IPS DF 19.7 (cell line): ENCODE results near the gene DACH1.

ENCODE experiments used
- DNase-seq: peaks from one replicate; pipeline ENCODE4 v3.0.0-alpha.2; 2013; ENCODE audit warnings: low read depth, low spot score

The DACH1 gene

DNA sequence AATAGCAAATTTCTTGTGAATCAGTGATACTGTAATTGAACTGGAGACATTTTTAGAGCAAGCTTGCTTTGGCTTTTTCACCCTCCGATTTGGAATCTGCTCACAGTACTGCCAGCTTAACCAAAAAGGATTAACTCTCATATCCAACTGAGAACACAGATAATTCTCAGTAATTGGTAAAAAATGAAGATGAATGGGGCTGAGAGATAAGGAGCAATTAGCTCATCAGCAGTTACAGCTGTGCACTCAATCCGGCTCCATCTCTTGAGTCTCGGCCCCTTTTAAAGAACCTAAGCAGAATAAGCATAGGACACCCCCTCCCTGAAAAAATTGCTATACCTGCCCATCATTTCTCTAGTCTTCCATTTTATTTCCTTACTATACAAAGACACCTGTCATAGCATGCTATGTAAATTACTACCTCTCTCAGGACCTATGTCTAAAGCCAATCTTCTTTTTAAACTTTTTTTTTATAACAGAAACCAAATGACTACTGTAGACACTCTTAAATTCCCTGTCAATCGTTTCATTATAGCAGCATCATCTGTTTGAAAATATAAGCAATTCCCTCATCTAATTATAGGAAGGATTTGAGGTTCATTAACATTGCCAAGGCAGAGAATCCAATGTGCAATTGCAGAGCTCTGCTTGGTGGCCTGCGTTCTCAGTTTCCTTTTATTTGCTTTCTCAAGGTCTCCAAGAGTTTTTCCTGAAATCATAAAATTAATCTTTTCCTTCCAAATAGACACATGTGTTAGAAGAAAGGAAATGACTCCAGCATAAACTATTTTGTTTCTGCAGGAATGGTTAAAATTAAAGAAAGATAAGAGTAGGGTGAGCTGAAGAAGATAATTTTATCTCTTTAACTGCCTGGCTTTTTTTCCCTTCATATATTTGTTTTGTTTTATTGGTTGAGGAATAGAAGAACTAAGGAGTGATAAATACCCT lies 242.1 kb downstream of the DACH1 start:
- DNase-seq = no peak

DNA sequence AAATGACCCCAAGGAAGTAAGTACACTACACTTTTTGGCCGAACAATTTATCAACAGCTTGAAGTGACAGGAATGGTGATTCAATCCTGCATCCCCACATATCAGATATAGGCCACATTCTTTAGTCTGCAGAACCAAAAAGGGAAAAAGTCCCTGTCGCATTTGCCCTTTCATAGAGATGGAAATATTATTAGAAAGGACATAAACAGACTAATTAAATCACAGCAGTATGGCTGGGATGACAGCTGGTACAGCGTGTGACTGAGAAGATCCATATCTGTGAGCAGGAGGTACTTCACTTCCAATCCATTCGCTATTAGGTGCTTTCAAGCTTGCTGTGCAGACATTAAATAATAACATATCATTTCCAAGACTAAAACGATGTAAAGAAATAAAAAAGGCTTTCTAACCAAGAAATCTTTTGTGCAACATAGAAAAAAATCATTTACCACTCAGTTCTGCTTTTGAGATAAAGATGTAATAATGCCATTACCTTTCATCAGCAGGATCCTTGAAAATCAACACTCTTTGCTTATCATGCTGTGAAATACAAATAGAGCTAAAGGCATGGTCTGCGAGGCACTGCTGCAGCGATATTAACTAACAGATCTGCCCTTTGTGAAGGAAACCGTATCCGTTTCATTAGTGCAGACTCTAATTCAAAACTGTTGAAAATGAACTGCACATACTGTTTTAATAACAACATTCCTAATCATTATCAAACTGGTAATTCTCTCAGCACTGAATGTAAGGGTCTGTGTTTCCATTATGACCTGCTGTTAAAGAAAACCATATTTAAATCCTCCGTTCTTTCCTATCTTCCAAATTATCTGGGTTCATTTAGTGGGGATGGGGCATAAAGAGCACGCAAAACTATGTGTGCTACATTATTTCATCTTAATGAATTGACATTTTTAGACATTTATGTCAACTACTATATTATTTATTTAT lies 245.6 kb downstream of the DACH1 start:
- no peak for DNase-seq

DNA sequence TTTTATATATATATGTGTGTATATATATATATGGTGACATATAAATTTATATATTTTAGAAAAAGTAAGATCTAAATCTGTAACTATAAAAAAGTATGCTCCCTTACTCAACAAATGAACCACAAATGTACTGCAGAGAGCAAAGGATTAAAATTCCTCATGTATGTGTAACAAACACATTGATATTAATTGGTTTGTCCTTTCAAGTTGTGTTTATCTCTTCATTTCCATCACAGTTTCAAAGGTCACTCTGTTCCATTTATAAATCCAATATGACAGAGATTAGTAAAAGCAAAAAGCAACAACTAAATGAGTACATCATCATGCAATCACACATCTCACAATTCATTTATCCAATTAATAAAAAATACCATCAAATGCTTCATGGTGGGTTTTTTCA lies 247.9 kb downstream of the DACH1 start:
- DNase-seq = no peak

DNA sequence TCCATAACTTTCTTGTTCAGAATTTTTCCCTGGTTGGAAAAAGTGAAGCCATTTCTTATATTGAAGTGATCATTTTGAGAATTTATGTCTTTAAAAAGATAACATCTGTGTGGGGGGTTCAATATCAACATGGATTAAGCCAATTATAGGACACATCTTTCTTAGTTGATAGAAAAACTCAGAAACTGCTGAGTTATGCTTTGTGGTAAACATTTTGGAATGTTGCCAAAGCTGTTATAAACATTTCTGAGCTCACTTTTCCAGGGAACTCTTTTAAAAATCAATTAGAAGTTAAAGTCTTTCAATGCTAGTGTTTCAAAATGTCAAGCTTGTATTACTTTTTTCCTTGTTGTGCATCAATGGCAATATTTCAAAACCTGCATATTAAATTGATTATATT lies 248.8 kb downstream of the DACH1 start:
- DNase-seq = no peak

DNA sequence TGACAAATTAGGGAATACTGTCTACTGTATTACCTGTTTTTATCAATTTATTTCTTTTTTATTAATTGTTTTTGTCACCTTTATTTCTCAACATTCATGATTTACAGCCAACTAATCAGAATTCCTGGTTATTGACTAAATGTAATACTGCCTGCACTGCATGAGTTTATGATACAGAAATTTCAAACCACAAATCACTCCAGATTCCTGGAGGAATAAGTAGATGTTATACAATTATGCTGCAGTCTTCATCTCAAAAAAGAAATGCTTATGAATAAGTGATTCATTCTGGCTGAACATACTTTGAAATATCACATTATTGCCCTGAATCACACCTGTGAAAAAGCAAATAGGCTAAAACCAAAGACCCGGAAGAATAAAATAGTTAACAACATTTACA lies 249.7 kb downstream of the DACH1 start:
- no peak for DNase-seq

DNA sequence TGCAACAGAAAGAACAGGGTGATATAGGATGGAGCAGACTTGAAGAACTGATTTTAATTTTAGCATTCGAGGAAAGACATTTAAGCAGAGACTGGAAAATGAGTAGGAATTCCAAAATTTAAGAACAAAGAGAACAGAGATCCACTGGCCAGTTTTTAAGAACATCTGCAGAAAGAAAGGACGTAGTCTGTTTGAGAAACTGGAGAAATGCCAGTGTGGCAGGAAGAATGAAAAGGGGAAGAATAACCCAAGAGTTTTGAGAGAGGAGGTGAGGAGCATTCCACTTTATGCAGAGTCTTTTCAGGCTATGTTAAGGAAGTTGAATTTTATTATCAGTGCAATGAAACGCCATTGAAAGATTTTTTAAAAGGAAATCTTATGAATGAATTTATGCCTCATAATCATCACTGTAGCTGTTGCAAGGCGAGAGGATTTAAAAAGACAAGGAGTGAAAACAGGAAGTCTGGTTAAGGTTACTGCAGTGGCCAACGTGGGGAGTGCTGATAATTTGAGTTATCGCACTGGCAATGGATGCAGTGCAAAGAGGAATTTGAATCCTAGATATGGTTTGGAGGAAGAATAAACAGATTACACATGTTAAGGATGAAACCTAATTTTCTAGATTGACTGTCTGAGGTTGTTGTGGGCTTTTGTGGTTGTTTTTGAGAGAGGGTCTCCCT lies 253.8 kb downstream of the DACH1 start:
- DNase-seq = no peak

DNA sequence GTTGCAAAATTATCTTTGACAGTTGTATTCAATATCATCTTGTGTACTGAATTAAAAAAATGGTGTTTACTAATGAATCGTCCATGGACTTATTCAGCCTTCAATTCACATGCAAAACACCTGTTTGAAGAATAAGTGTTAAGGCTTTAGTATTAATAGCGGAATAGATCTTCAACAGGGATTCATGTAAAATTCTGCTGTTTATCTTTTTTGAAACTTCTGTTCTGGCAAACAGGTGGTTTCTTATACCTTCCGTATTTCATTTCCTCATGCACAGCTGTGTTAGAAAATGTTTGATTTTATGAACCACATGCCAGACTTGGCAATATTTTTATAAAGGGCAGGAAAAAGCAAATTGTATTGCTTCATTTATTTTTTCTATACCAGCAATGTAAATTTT lies 255.7 kb downstream of the DACH1 start:
- no peak for DNase-seq

DNA sequence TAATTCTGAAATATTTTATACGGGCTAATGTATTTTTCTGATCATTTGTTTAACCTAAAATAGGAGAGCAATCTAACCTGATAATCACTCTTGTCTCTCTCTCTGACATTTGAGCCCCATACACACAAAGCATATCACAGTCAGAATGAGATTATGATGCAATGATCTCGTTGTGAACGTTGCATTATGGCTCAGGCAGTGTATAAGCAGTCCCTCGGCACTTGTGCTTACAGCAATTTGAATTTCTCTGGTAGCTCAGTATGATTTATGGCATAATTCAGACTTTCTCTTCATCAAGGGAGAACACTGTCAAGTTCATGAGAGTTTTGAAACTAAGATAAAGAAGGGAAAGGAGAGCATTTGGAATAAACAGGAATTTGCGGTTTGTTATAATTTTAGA lies 256.1 kb downstream of the DACH1 start:
- DNase-seq = no peak

DNA sequence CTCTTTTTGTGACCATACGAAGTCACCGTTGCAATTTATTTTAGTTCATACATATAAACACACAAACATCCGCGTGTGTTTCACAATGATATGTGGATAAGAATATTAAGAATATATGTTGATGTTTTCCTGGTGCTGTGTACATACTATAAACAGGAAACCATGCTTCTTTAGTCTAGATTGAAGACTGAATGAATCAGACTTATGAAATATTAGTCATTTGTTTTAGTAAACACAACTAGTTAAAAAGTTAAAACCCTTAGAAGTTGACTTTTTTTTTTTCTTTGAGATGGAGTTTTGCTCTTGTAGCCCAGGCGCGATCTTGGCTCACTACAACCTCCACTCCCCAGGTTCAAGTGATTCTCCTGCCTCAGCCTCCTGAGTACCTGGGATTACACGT lies 257.7 kb downstream of the DACH1 start:
- no peak for DNase-seq

DNA sequence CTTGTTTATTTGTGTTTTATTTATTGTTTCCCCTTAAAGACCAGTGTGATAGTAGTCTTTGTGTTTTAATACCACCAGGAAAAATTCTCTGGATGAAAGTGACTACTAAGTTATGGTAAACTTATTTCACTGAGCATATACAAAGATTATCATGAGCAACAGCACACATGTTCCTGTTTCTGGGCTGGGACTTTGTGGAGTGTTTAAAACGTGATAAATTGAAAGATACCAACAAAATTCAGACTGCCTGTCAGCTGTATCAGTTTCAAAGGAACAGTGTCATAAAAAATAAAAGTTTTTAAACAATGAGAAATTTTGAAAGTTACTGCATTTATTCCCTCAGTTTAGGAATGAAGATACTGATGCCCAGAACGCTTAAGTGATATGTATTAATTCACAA lies 259.4 kb downstream of the DACH1 start:
- no peak for DNase-seq

DNA sequence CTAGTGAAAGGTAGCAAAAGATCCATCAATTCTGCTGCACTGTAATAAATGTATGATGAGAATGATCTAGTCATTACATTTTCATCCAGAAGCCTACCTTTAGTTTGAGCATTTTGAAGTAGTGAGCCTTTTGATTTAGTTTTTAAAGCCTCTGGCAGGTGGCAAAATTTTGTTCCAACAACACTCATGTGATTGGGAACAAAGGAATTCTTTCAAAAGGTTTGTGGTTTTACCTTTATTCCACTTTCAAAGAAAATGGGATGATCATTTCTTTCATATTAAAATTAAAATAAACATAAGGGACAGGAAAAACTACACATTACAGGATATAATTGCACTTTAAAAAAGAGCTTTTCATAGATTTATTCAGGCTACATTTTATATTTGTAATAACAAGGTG lies 260.2 kb downstream of the DACH1 start:
- DNase-seq = no peak

DNA sequence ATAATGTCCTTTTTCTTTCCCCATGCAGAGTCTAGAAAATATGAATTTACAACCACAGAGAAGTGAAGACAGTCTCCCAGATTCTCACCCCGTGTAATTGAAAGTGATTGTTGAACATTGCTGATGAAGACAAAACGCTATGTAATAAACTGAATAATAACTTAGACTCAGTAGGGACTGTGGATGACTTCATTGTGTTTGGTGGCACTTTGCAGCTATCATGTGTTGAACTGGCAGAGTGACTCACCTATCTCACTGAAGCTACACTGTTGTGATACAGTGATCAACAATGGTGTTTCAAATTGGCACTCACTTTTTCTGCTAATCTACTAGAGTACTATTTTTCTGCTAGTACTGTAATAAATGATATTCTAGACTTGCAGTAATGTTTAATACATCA lies 261.3 kb downstream of the DACH1 start:
- no peak for DNase-seq

DNA sequence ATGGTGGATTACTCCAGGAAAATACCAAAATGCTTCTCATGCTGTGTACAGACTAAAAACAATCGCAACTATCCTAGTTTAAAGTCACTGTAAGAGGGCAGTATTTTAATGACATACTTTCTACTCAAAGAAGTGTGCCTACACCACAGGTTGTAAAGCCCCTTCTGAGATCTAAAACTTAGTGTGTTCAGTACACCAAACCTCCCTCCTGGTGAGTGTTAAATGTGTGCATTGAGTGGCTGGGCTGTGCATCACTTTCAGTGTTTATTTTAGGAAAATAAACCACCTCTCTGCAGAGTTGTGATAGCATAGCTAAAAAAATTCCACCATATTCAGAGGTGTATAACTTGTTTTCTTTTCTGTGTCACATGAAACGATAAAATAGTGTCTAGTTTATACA lies 263.7 kb downstream of the DACH1 start:
- no peak for DNase-seq

DNA sequence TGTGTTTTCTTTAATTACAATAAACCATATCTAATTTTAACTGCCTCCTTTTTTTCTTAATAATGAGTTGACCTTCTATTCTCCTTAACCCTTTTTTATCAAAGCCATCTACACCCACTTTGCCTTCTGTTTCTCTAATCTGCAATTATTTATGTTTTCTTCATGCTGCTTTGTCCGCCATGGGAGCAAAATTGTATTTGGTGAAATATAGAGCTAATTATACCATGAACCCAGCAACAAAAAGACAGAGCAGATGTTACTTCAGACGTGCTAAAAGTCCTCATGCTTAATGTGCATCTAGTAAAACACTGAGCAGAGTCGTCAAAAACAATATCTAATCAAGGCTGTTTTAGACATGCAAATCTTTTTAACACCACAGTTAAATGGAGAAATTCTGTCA lies 264.7 kb downstream of the DACH1 start:
- no peak for DNase-seq

DNA sequence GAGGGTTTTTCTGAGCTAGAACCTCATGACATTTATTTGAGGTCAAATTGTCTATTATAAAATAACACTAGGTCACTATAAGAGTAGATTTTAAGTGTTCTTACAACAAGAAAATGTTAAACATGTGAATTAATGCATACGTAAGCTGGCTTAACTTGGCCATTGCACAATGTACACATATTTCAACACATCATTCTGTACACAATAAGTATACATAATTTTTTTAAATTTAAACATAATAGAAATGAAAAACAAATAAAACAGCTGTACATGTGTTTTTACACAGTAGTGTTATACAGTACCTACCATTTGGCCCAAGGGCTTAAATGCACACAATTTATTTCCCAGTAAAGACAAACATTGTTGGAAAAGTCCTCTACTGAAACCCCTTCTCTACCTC lies 269.9 kb downstream of the DACH1 start:
- DNase-seq = no peak

DNA sequence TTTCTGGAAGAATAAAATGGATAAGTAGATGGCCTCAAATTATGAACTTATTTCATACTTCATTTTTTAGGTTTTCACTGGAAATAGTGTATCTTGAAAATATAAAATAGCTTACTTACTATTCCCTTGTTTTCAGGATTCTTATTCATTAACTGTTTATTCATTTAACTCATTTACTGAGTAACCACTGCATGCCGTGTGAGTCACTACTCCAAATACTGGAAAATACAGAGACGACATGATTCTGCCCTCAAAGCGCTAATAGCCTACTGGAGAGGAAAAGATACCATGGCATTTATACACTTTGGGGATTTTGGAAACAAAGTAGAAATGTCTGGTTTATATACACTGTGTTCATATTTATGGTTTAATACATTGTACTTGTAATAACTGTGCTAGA lies 270.9 kb downstream of the DACH1 start:
- DNase-seq = no peak

DNA sequence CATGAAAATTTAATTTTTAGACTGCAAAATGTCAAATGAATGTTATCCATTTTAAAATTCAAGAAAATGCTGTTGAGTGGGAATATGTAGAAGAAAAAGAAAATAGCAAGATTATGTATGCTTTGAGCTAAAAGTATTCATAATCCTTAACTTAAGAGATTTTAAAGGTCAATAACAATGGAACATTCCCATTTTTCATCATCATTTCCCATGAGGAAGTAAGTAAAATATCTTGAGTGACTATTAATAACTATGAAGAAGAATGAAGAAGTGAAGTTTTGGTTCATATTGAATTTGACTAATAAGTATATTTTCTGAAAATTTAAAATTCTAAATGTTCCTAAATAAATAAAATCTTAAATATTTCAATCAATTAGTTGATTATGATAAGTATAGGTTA lies 273.4 kb downstream of the DACH1 start:
- DNase-seq = no peak

DNA sequence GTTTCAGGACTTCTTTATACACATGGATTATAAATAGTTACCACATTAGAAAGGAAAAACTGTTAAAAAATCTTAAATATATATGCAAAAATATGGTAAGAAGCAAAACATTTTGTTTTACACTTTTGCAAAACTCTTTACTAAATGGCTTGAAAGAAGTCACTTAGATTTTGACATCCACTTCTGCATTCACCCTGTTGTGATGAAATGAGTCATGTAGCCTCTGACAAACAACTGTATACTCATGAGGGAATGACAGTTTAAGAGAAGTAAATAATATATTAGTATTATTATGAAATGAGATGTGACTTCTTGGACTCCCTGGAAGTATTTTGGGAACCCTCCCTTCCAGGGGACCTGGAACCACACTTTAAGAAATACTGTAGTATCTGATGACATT lies 275.6 kb downstream of the DACH1 start:
- DNase-seq = no peak

DNA sequence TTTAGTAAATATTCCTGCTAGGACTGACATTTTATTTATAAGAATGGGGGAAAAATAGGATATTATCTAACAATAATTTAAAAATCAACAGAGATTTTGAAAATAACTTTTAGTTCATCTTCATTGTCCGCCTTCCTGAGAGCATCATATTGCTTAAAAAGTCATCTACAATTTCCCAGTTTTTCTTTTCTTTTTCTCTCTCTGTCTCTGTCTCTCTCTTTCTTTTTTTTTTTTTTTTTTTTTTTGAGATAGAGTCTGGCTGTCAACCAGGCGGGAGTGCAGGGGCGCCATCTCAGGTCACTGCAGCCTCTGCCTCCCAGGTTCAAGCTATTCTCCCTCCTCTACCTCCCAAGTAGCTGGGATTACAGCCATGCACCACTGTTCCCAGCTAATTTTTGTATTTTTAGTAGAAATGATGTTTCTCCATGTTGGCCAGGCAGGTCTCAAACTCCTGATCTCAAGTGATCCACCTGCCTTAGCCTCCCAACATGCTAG lies 276.3 kb downstream of the DACH1 start:
- DNase-seq = no peak

DNA sequence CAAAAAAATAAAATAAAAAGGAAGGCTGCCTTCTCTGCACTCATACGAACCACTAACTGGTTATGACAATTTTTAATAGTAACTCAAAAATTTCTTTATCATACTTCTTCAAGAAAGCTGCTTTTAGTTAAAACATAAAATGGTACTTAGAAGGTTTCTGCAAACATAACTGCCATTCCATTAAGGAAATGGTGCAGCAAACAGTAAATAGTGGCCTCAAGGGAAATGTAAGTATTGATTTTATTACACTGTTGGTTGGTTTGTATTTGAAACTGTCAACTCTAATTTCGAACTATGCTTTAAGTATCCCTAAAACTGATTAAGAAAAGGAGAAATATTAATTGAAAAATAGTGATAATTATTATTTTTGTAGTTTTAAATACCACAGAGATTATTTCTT lies 278.0 kb downstream of the DACH1 start:
- no peak for DNase-seq

DNA sequence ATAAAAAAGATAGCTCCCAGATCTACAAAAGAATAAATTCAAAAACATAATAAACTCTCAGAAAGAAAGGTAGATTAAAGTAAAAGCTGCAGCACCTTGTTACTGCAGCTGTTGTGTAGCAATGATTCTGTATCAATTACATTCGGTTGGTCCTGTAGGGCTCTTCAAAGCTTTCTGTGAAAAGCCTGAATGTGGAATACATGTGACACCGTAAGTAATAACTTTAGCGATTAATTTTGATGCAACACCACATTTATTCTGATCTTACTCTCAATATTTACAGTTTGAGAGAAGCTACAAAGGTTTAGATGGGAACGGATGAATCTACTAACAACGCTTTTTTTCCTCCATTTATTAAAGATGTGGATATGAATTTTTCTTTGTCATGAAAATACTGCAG lies 279.2 kb downstream of the DACH1 start:
- DNase-seq = no peak

DNA sequence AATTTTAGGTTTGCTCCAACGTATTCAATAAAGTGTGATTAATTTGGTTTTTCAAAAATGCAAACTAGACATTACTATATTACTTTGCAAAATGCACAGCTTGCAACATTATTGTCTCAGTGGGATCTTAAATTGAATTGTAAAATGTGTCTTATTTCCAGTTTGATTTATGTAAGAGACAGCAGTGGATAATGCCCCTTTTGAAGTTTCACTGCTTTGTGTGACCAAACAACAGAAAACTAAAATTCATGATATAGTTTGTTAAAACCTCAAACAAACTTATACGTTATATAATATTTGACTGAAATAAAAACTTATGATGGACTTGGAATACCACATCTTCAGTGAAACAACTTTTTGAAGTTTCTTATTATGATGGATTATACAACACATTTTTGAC lies 279.8 kb downstream of the DACH1 start:
- no peak for DNase-seq
